Karpas-422 (cell line): ENCODE results near the gene TREML4. TPM values are rescaled to one million over a fixed set of nuclear protein-coding genes. Genes with fewer than 3 reads are reported as not detected.

Source experiments
- DNase-seq: peaks from one replicate; pipeline ENCODE4 v3.0.0-alpha.2; 2015
- H2AFZ ChIP-seq: fragments of 200-600 bp; sonication (generic); 2 replicates; pipeline ENCODE4 v1.6.1; 2014; ENCODE audit warnings: antibody characterized with exemption, low read length, mixed read lengths
- H3K27ac ChIP-seq: fragments of 200-600 bp; sonication (generic); 2 replicates; pipeline ENCODE4 v1.5.1; 2014; ENCODE audit warnings: mild to moderate bottlenecking, low read length, moderate library complexity
- H3K27me3 ChIP-seq: fragments of 200-600 bp; sonication (generic); 2 replicates; pipeline ENCODE4 v1.6.1; 2014; ENCODE audit warnings: low read length, mixed read lengths
- H3K36me3 ChIP-seq: fragments of 200-600 bp; sonication (generic); 2 replicates; pipeline ENCODE4 v1.6.1; 2014; ENCODE audit warnings: low read length, mixed read lengths; ENCODE audit not compliant: insufficient read depth
- H3K4me1 ChIP-seq: fragments of 200-600 bp; sonication (generic); 2 replicates; pipeline ENCODE4 v1.6.1; 2014; ENCODE audit warnings: mild to moderate bottlenecking, low read length, mixed read lengths
- H3K4me2 ChIP-seq: fragments of 200-600 bp; sonication (generic); 2 replicates; pipeline ENCODE4 v1.6.1; 2014; ENCODE audit warnings: low read length, low read depth, mild to moderate bottlenecking; ENCODE audit not compliant: poor library complexity, severe bottlenecking
- H3K4me3 ChIP-seq: fragments of 200-600 bp; sonication (generic); 2 replicates; pipeline ENCODE4 v1.5.1; 2014; ENCODE audit warnings: mild to moderate bottlenecking, antibody characterized with exemption, low read length, mixed read lengths
- H3K79me2 ChIP-seq: fragments of 200-600 bp; sonication (generic); 2 replicates; pipeline ENCODE4 v1.6.1; 2014; ENCODE audit warnings: mild to moderate bottlenecking, low read length, mixed read lengths
- H3K9ac ChIP-seq: fragments of 200-600 bp; sonication (generic); 2 replicates; pipeline ENCODE4 v1.6.0; 2014; ENCODE audit warnings: low read length
- H3K9me2 ChIP-seq: fragments of 200-600 bp; sonication (generic), shearing (Covaris generic); replicated peaks from 2 replicates; pipeline ENCODE4 v1.6.0; 2014; ENCODE audit warnings: mild to moderate bottlenecking, low read length, moderate library complexity; ENCODE audit not compliant: insufficient read depth
- H3K9me3 ChIP-seq: fragments of 300-700, 200-600 bp; sonication (generic); 2 replicates; pipeline ENCODE4 v1.6.1; 2014; ENCODE audit warnings: low read length, mixed read lengths
- H4K20me1 ChIP-seq: fragments of 200-600 bp; sonication (generic); 2 replicates; pipeline ENCODE4 v1.6.1; 2014; ENCODE audit warnings: mild to moderate bottlenecking, antibody characterized with exemption, low read length, low read depth; ENCODE audit not compliant: insufficient read depth
- total RNA-seq: library from RNA; depleted of rRNA; stranded (reverse); fragments of >200 nt; shearing (Covaris generic); gene quantifications from 2 replicates; pipeline ENCODE4 v1.2.3, GENCODE V29; 2014; ENCODE audit warnings: low replicate concordance

TREML4 gene
- total RNA-seq, 1 experiment from 2014 or later: not detected

DNA sequence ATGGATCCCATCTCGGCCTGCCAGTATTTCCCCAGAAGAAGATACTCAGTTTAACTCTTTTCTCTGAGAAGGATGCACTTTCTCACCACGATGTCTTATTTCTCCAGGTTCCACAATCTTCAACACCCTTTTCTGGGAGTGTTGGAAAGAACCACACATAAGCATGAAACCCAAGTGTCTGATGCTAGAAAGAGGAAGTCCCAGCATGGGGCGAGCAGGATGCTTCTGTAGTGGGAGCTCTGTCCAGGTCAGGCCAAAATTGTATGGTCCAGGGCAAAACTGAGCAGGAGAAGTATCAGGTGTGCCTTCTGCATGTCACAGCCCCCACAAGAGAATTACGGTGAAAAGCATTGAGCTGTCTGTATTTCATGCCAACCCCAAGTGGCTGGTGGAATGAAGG, 47.3 kb downstream of the TREML4 start:
- Histone ChIP-seq H2AFZ (no peak overlapping the region), H4K20me1 (no peaks in the 10 kb centered on the region), H3K4me3 (no peak overlapping the region), H3K9ac (no peak overlapping the region), H3K27me3 (no peaks in the 10 kb centered on the region), H3K4me2 (no peak overlapping the region), H3K27ac (no peak overlapping the region), H3K79me2 (no peaks in the 10 kb centered on the region), H3K9me3 (no peaks in the 10 kb centered on the region), H3K4me1 (no peaks in the 10 kb centered on the region), H3K36me3 (no peaks in the 10 kb centered on the region), H3K9me2 (no peaks in the 10 kb centered on the region)
- DNase-seq: no peak

DNA sequence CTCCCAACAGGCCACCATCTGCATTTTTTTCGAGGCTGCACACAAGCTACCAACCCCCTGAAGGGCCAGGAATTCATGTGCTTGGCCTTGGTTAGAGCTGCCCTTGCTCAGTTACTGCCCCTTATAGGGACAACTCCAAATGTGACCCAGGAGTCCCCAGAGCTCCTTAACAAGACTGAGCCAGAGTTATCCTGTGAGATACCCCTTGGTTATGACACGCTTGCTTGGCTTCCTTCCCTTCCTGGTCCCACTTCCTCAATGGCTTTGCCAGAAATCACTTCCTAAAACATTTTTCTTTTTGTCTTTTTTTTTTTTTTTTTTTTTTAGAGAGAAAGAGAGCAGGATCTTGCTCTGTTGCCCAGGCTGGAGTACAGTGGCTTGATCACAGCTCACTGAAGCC, 49.5 kb downstream of the TREML4 start:
- no peak overlapping the region for H3K9ac ChIP-seq
- no peaks in the 10 kb centered on the region for H3K4me1 ChIP-seq
- no peaks in the 10 kb centered on the region for H3K79me2 ChIP-seq
- no peaks in the 10 kb centered on the region for H3K9me3 ChIP-seq
- no peak overlapping the region for H3K27ac ChIP-seq
- no peak for DNase-seq
- no peaks in the 10 kb centered on the region for H3K9me2 ChIP-seq
- H3K27me3 ChIP-seq: no peaks in the 10 kb centered on the region
- no peaks in the 10 kb centered on the region for H3K36me3 ChIP-seq
- no peaks in the 10 kb centered on the region for H4K20me1 ChIP-seq
- no peak overlapping the region for H3K4me2 ChIP-seq
- no peak overlapping the region for H2AFZ ChIP-seq
- no peak overlapping the region for H3K4me3 ChIP-seq

DNA sequence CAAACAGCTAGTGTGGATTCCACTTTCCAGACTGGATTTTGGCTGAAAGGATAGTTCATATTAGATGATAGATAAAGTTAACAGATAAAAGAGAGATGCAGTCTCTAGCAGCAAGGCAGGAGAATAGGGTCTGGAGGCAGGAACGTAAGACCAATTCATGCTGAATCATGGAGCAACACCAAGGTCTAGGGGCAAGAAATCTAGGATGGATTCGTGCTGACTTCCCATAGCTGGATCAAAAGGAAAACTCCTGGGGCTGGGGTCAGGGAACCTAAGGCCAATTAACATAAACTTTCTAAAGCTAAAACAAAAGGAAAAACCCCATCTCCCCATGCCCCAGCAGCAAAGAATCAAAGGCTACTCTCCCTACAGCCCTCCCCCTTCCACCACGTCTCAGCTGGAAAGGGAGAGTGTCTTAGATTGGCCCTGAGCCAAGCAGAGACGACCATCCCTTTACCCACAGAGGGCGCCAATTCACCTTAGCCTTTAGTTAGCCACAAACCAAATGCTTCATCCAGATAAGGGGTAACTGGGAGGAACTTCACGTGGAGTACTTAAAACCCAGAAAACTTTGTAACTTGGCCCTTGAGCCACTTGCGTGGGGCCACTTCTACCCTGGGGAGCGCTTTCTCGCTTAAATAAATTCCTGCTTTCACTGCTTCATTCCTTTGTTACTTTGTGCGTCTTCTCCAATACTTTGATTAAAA, 50.7 kb downstream of the TREML4 start:
- Histone ChIP-seq H3K36me3 (no peaks in the 10 kb centered on the region), H3K9ac (no peak overlapping the region), H4K20me1 (no peaks in the 10 kb centered on the region), H3K9me3 (no peaks in the 10 kb centered on the region), H3K4me2 (no peak overlapping the region), H3K4me3 (no peak overlapping the region), H2AFZ (no peak overlapping the region), H3K27me3 (no peaks in the 10 kb centered on the region), H3K4me1 (no peaks in the 10 kb centered on the region), H3K27ac (no peak overlapping the region), H3K79me2 (no peaks in the 10 kb centered on the region), H3K9me2 (no peaks in the 10 kb centered on the region)
- peak; percentile 85 for DNase-seq

DNA sequence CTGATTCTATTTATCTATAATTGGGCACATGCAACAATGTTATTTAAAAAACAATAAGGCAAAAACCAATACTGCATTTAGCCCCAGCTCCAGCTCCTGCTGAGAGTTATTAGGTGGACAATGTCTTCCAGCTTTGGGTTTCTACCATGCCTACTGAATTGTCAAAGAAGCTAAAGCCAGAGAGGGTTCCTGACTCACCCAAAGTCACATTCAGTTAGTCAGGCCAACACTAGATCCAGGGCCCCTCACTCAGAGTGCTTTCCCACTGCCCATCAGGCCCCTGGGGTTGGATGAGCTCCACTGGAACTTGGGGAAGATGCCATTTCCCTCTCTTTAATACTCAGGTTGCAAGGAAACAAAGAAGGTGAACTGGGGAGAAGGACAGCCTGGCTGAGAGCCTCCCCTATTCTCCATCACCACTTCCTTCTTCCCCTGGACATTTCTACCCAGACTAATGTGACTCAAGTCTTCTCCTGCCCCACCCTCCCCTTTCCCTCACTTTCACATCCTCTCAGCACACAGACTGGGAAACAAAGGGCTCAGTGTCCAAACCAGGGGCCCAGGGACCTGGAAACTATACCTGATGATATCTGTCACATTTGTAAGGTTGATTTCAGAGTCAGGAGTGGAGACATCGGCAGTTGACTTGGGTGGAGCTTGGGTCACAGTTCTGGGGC, 52.4 kb downstream of the TREML4 start:
- Histone ChIP-seq H3K27me3 (no peaks in the 10 kb centered on the region), H3K9me2 (no peaks in the 10 kb centered on the region), H4K20me1 (no peaks in the 10 kb centered on the region), H3K9ac (no peak overlapping the region), H3K36me3 (no peaks in the 10 kb centered on the region), H2AFZ (no peak overlapping the region), H3K9me3 (no peaks in the 10 kb centered on the region), H3K79me2 (no peaks in the 10 kb centered on the region), H3K4me2 (no peak overlapping the region), H3K4me3 (no peak overlapping the region), H3K27ac (no peak overlapping the region), H3K4me1 (no peaks in the 10 kb centered on the region)
- no peak for DNase-seq

DNA sequence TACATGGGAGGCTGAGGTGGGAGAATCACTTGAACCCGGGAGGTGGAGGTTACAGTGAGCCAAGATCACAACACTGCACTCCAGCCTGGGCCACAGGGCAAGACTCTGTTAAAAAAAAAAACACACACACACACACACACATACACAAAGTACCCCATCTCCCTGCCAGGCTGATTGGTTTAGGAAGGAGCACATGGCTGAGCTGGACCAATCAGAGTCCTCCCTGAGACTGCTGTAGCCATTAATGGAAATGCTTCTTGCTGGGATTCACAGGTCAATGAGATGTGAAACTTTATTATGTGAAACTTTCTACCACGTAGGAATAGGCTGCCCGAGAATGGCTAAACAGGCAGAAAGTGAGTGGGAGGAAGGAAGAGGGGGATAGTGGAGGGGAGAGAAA, 55.5 kb downstream of the TREML4 start:
- Histone ChIP-seq H3K9ac (no peak overlapping the region), H4K20me1 (no peaks in the 10 kb centered on the region), H3K4me1 (no peaks in the 10 kb centered on the region)

DNA sequence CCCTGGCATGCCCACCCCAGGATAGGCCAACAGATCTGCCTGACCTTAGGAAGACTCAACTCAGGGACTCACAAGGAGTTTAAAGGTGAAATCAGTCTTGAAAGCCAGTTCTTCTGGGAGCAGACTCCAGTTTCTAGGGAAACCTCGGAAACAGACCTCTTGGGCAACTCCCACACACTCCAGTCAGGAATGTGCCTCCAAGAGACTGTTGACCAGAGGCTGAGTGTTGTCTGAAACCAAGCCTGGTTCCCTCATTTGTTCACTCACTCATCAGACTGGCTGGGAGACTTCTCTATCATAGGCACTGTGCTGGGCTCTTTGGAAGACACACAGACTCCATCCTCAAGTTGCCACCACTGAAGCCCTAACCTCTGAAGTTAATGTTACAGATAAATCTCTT, 56.6 kb downstream of the TREML4 start:
- Histone ChIP-seq H3K4me2 (no peak overlapping the region), H2AFZ (no peak overlapping the region), H3K4me1 (no peaks in the 10 kb centered on the region), H3K79me2 (no peaks in the 10 kb centered on the region), H3K4me3 (no peak overlapping the region), H4K20me1 (no peaks in the 10 kb centered on the region), H3K36me3 (no peaks in the 10 kb centered on the region), H3K9me3 (no peaks in the 10 kb centered on the region), H3K9ac (no peak overlapping the region), H3K27me3 (no peaks in the 10 kb centered on the region), H3K9me2 (no peaks in the 10 kb centered on the region), H3K27ac (no peak overlapping the region)
- DNase-seq: no peak

More for the DNA sequence above, 55.5 kb downstream of the TREML4 start:
- no peaks in the 10 kb centered on the region for H3K9me2 ChIP-seq
- no peaks in the 10 kb centered on the region for H3K9me3 ChIP-seq
- DNase-seq: peak; percentile 51
- H3K27me3 ChIP-seq: no peaks in the 10 kb centered on the region
- no peak overlapping the region for H3K4me3 ChIP-seq
- H3K79me2 ChIP-seq: no peaks in the 10 kb centered on the region
- H2AFZ ChIP-seq: no peak overlapping the region
- H3K4me2 ChIP-seq: no peak overlapping the region
- no peak overlapping the region for H3K27ac ChIP-seq
- no peaks in the 10 kb centered on the region for H3K36me3 ChIP-seq

DNA sequence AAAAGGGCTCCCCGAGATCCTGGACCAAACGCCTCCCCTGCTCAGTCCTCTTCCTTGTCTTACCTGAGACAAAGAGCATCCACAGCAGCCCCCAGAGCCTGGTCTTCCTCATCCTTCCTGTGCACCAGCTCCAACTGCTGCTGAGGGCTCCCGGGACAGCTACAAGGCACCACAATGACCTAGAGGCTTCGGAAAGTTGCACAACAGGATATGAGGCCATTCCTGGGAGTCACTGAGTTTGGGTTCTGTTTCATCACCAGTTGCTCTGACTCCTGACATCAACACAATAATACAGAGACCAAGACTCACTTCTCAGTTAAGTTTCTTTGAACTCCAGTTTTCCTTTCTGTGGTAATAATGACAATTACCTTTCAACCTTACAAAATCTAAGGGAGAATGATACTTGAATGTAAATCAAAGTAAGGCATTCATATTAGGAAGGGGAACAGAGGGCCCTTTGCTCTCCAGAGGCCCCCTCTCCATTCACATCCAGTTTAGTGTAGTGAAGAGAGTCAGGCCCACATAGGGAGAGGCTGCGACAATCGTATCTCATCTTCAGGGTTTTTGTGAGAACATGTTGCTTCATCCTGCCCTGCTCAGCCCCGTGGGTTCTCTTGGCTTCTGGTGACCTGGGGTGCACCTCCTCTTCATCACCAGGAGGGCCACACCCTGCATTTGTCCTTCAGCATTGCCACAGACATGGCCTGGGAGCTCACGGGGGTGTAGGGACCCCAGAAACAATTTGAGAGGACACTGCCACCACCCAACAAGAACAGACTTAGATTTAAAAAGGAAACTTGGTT, 58.6 kb downstream of the TREML4 start, which contains the start of gene TREM1:
TSS of gene TREM1 (minus strand) at position 139 of the 803 bp plus-strand sequence. CDS start at position 112, 27 bp downstream.
- Histone ChIP-seq H3K79me2 (no peaks in the 10 kb centered on the region), H3K27ac (no peak within 1 kb of the TSS), H3K27me3 (no peaks in the 10 kb centered on the region), H4K20me1 (no peaks in the 10 kb centered on the region), H3K36me3 (no peaks in the 10 kb centered on the region), H3K9me2 (no peaks in the 10 kb centered on the region), H3K4me2 (no peak within 1 kb of the TSS), H3K9ac (no peak within 1 kb of the TSS), H3K4me1 (no peaks in the 10 kb centered on the region), H2AFZ (no peak within 1 kb of the TSS), H3K4me3 (no peak within 1 kb of the TSS), H3K9me3 (no peaks in the 10 kb centered on the region)
- DNase-seq: no peak
